Measurements from ENCODE around the gene TMEM154.

Gene TMEM154

GRCh38 chr4:152684587-152684986 lies 4.8 kb upstream of the TMEM154 start:
- TF ChIP-seq ZNF792 (tag by site-specific recombination; IDR thresholded peaks at IDR 0.05) (no peak), ZNF362 (tag by site-specific recombination; IDR thresholded peaks at IDR 0.05) (no peak), ZNF132 (tag by site-specific recombination; IDR thresholded peaks at IDR 0.05; ENCODE audit: borderline replicate concordance) (no peak)
- TF ChIP-seq, protein P1, sequence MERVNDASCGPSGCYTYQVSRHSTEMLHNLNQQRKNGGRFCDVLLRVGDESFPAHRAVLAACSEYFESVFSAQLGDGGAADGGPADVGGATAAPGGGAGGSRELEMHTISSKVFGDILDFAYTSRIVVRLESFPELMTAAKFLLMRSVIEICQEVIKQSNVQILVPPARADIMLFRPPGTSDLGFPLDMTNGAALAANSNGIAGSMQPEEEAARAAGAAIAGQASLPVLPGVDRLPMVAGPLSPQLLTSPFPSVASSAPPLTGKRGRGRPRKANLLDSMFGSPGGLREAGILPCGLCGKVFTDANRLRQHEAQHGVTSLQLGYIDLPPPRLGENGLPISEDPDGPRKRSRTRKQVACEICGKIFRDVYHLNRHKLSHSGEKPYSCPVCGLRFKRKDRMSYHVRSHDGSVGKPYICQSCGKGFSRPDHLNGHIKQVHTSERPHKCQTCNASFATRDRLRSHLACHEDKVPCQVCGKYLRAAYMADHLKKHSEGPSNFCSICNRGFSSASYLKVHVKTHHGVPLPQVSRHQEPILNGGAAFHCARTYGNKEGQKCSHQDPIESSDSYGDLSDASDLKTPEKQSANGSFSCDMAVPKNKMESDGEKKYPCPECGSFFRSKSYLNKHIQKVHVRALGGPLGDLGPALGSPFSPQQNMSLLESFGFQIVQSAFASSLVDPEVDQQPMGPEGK (tag by site-specific recombination; IDR thresholded peaks at IDR 0.05), result no peak
- Histone ChIP-seq H3K4me3 (ENCODE audit: low read depth, low read length) (no peak overlapping the region), H3K36me3 (ENCODE audit: control insufficient read depth in 2 of 2, insufficient read depth in 1 of 2, low read length in 2 of 2) (no peaks in the 10 kb centered on the region), H3K9me3 (ENCODE audit: control insufficient read depth, insufficient read depth, low read depth, low read length) (no peaks in the 10 kb centered on the region), H3K27ac (ENCODE audit: extremely low read depth, low read depth, low read length) (no peak overlapping the region), H3K4me1 (ENCODE audit: control insufficient read depth, insufficient read depth, low read length) (no peaks in the 10 kb centered on the region)
- ChIA-PET CTCF (interaction anchor here (0.5 kb wide), 1 partner anchor 213 kb away, joined by 5 read pairs; no protein-coding TSS in a partner anchor), POLR2A (no interaction called here)

DNA sequence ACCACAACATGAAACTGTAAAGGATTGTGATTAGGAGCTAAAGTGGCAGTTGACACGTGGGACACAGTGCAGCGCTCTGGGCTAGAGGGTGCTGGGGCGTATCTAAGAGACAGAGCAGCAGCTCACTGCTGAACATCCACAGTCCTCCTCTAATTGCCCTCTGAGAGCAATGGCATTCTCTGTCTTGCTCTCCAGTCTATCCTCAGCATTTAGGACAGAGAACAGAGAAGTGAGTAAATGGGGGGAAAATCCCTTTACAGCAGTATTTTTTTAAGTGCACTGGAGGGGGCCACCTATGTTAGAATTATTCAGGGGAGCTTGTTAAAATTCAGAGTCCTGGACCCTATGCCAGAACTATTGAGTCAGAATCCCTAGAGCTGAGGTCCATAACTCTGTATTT lies 4.2 kb upstream of the TMEM154 start:
- no peak overlapping the region for H3K4me3 ChIP-seq (ENCODE audit: low read depth, low read length)
- no peaks in the 10 kb centered on the region for H3K4me1 ChIP-seq (ENCODE audit: control insufficient read depth, insufficient read depth, low read length)
- H3K9me3 ChIP-seq (ENCODE audit: control insufficient read depth, insufficient read depth, low read depth, low read length), result no peaks in the 10 kb centered on the region
- TF ChIP-seq ZNF157 (tag by site-specific recombination; IDR thresholded peaks at IDR 0.05), result no peak
- TF ChIP-seq OSR2 (tag by site-specific recombination; IDR thresholded peaks at IDR 0.05), result no peak
- TF ChIP-seq ZEB2 (tag by site-specific recombination; IDR thresholded peaks at IDR 0.05), result no peak
- TF ChIP-seq ZNF266 (tag by site-specific recombination; IDR thresholded peaks at IDR 0.05; ENCODE audit: low read depth), result no peak
- no peak for TF ChIP-seq ZFHX2 (tag by site-specific recombination; conservative IDR thresholded peaks at IDR 0.05)
- TF ChIP-seq ZFP3 (tag by site-specific recombination; IDR thresholded peaks at IDR 0.05; ENCODE audit: low read depth), result no peak
- no peak for TF ChIP-seq ZFP41 (tag by site-specific recombination; IDR thresholded peaks at IDR 0.05; ENCODE audit: borderline replicate concordance)
- TF ChIP-seq TCF7L2 (IDR thresholded peaks at IDR 0.05; ENCODE audit: borderline replicate concordance, low read depth, low read length), result no peak
- TF ChIP-seq ZNF560 (tag by site-specific recombination; IDR thresholded peaks at IDR 0.05; ENCODE audit: borderline replicate concordance), result no peak
- no peak for TF ChIP-seq ZNF548 (tag by site-specific recombination; IDR thresholded peaks at IDR 0.05)
- no peak for TF ChIP-seq ZNF302 (tag by site-specific recombination; IDR thresholded peaks at IDR 0.05; ENCODE audit: low read depth)
- TF ChIP-seq ZNF10 (tag by site-specific recombination; IDR thresholded peaks at IDR 0.05), result no peak
- TF ChIP-seq ZSCAN5A (tag by site-specific recombination; IDR thresholded peaks at IDR 0.05), result no peak
- no peak for TF ChIP-seq SETDB1 (IDR thresholded peaks at IDR 0.05; ENCODE audit: insufficient read length, low read length)
- ChIA-PET POLR2A (no interaction called here), CTCF (interaction anchor here (0.5 to 0.7 kb wide), 2 partner anchors 212 to 444 kb away, joined by 3 to 5 read pairs; no protein-coding TSS in a partner anchor)
- H3K27ac ChIP-seq (ENCODE audit: extremely low read depth, low read depth, low read length), result no peak overlapping the region
- no peaks in the 10 kb centered on the region for H3K36me3 ChIP-seq (ENCODE audit: control insufficient read depth in 2 of 2, insufficient read depth in 1 of 2, low read length in 2 of 2)
